Spleen (tissue), 7 donors: Measurements from ENCODE around the gene HLCS.

Experiments used
- CTCF ChIP-seq, 11 experiments: fragments of 200-600 bp in 7 of 11; fragments of 450-650 bp in 4 of 11; sonication (generic) in 4 of 11; IDR thresholded peaks in 8 of 11; conservative IDR thresholded peaks in 3 of 11; 1 replicate in 7 of 11; 2 replicates in 4 of 11; pipeline versions ENCODE4 v1.4.0 to v1.8.0; 2016 to 2021; ENCODE audit warnings: antibody characterized with exemption in 11 of 11, inconsistent platforms in 4 of 11, mild to moderate bottlenecking in 1 of 11
- POLR2A ChIP-seq, 3 donors: fragments of 450-650 bp; IDR thresholded peaks; one replicate each; pipeline ENCODE4 v1.5.1; 2017; ENCODE audit warnings: antibody characterized with exemption in 3 of 3, mild to moderate bottlenecking in 1 of 3
- POLR2AphosphoS5 ChIP-seq, 3 donors: sonication (generic); formaldehyde crosslinking; IDR thresholded peaks; one replicate each; pipeline ENCODE4 v1.5.1; 2017; ENCODE audit warnings: antibody characterized with exemption in 3 of 3
- donor health status: DM: no; HTN: no; CAD: no; lungs with moderate emphysema.
- donor health status: DM: no; HTN: no; CAD: no.
- donor health status: DM: no; HTN: no; CAD: no.

GRCh38 chr21:36733857-36734256, 232.6 kb downstream of the HLCS start:
- TF ChIP-seq CTCF (IDR thresholded peaks at IDR 0.05 in 8 of 11, conservative IDR thresholded peaks at IDR 0.05 in 3 of 11) (no peak), POLR2AphosphoS5 (IDR thresholded peaks at IDR 0.05) (no peak), POLR2A (IDR thresholded peaks at IDR 0.05) (no peak)
